ENCODE results near the gene PACSIN1.

PACSIN1 gene

GRCh38 chr6:34519971-34520644 lies 54.2 kb downstream of the PACSIN1 start:
- DNase-seq (ENCODE audit: low read depth, low spot score), result no peak
- TF ChIP-seq SUZ12 (IDR thresholded peaks at IDR 0.05; ENCODE audit: extremely low read depth, insufficient read depth, insufficient read length) (no peak), ZNF274 (IDR thresholded peaks at IDR 0.05; ENCODE audit: low read depth, low read length) (no peak), YY1 (IDR thresholded peaks at IDR 0.05; ENCODE audit: insufficient read depth, insufficient read length) (no peak)
- peaks cover 4% of the 10 kb centered on the region for H3K27me3 ChIP-seq (ENCODE audit: insufficient read depth, insufficient read length)
- H3K9ac ChIP-seq (ENCODE audit: insufficient read length, low read depth), result no peak overlapping the region
- H3K36me3 ChIP-seq (ENCODE audit: insufficient read depth, insufficient read length, low read length), result no peaks in the 10 kb centered on the region
- no peaks in the 10 kb centered on the region for H3K9me3 ChIP-seq (ENCODE audit: insufficient read depth, low read length)
- H3K4me1 ChIP-seq (ENCODE audit: insufficient read depth, insufficient read length), result peaks cover 22% of the 10 kb centered on the region
- no peak overlapping the region for H3K4me3 ChIP-seq (ENCODE audit: insufficient read length, low read depth)

DNA sequence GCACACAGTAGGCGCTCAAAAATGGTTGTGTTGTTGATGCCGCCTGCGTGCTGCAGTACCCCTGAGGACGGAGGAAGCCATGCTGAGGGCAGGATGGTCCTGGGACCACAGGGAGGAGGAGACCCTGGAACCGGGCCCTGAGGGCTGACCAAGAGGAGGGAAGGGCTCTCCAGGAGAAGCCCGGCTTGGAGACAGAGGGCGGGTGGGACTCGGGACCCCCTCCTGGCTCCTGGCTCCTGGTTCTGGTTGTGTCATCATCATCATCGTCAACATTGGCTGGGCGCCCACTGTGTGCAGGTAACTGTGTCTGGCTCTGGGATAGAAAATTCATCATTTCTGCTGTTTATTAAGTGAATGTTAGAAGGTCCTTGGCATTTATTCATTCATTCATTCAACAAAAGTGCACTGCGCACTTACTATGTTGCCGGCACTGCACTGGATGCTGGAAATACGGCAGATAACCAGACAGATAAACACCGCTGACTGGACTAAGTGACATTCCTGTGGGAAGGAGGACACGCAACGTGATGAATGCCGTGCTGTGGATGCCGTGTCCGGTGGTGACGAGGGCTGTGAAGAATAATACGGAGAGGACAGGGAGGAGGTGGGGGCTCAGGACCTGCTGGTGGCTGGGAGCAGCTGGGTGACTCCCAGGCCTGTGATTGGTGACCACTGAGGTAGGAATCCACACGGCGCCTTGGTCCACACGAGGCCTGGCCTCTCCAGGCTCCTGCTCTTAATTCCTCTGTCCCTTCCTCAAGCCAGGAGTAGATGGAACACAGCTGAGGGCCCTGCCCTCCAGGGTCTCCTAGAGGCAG lies 55.0 kb downstream of the PACSIN1 start:
- TF ChIP-seq SUZ12 (IDR thresholded peaks at IDR 0.05; ENCODE audit: extremely low read depth, insufficient read depth, insufficient read length) (no peak), YY1 (IDR thresholded peaks at IDR 0.05; ENCODE audit: insufficient read depth, insufficient read length) (no peak), ZNF274 (IDR thresholded peaks at IDR 0.05; ENCODE audit: low read depth, low read length) (no peak)
- H3K9me3 ChIP-seq (ENCODE audit: insufficient read depth, low read length), result no peaks in the 10 kb centered on the region
- DNase-seq (ENCODE audit: low read depth, low spot score), result no peak
- peaks cover 20% of the 10 kb centered on the region for H3K4me1 ChIP-seq (ENCODE audit: insufficient read depth, insufficient read length)
- no peak overlapping the region for H3K9ac ChIP-seq (ENCODE audit: insufficient read length, low read depth)
- H3K4me3 ChIP-seq (ENCODE audit: insufficient read length, low read depth), result no peak overlapping the region
- H3K36me3 ChIP-seq (ENCODE audit: insufficient read depth, insufficient read length, low read length), result no peaks in the 10 kb centered on the region
- H3K27me3 ChIP-seq (ENCODE audit: insufficient read depth, insufficient read length), result peaks cover 2% of the 10 kb centered on the region

GRCh38 chr6:34521463-34522285 lies 55.8 kb downstream of the PACSIN1 start:
- H3K27me3 ChIP-seq (ENCODE audit: insufficient read depth, insufficient read length), result no peaks in the 10 kb centered on the region
- no peaks in the 10 kb centered on the region for H3K36me3 ChIP-seq (ENCODE audit: insufficient read depth, insufficient read length, low read length)
- H3K9me3 ChIP-seq (ENCODE audit: insufficient read depth, low read length), result no peaks in the 10 kb centered on the region
- no peak for DNase-seq (ENCODE audit: low read depth, low spot score)
- peaks cover 25% of the 10 kb centered on the region for H3K4me1 ChIP-seq (ENCODE audit: insufficient read depth, insufficient read length)
- H3K9ac ChIP-seq (ENCODE audit: insufficient read length, low read depth), result no peak overlapping the region
- no peak overlapping the region for H3K4me3 ChIP-seq (ENCODE audit: insufficient read length, low read depth)
- no peak for TF ChIP-seq ZNF274 (IDR thresholded peaks at IDR 0.05; ENCODE audit: low read depth, low read length)
- TF ChIP-seq YY1 (IDR thresholded peaks at IDR 0.05; ENCODE audit: insufficient read depth, insufficient read length), result no peak

- no peaks in the 10 kb centered on the region for H3K36me3 ChIP-seq (ENCODE audit: insufficient read depth, insufficient read length, low read length)
- peaks cover 23% of the 10 kb centered on the region for H3K4me1 ChIP-seq (ENCODE audit: insufficient read depth, insufficient read length)
- H3K9me3 ChIP-seq (ENCODE audit: insufficient read depth, low read length), result no peaks in the 10 kb centered on the region
- H3K27me3 ChIP-seq (ENCODE audit: insufficient read depth, insufficient read length), result no peaks in the 10 kb centered on the region
- no peak overlapping the region for H3K9ac ChIP-seq (ENCODE audit: insufficient read length, low read depth)
- TF ChIP-seq SUZ12 (IDR thresholded peaks at IDR 0.05; ENCODE audit: extremely low read depth, insufficient read depth, insufficient read length) (no peak), YY1 (IDR thresholded peaks at IDR 0.05; ENCODE audit: insufficient read depth, insufficient read length) (no peak), ZNF274 (IDR thresholded peaks at IDR 0.05; ENCODE audit: low read depth, low read length) (no peak)
- no peak for DNase-seq (ENCODE audit: low read depth, low spot score)
- no peak overlapping the region for H3K4me3 ChIP-seq (ENCODE audit: insufficient read length, low read depth)
These were observed 56.9 kb downstream of the PACSIN1 start for GRCh38 chr6:34522761-34523160.

DNA sequence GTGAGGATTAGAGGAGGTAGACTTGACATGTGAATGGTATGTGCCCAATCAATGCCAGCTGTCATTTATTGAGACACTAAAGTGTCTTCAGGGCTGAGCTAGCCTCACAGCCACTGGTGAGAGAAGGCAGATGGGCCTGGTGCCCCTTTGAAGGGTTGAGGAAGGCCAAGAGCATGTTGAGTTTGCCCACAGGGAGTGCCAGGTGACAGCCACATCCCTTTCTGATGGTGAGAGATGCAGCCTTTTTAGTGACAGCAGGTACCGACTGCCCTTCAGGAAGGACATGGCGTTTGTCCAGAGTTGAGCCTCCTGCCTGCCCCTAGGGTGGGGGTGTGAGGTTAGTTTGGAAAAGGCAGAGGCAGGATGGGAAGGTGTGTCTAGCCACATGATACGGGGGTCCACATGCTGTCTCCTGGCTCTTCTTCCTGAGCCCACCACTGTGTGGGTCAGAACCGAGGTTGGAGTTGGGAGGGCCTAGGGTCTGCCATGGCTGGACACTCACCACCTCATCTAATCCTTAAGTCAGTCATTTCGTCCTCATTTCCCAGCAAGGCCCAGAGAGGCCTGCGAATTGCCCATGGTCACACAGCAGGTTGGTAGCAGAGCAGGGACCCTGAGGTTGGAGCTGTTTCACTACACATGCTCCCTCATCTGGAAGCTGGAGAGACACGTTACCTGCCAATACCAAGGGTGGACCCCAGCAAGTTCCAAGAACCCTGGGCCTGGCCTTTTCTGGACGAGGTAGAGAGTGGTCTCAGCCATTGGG lies 57.7 kb downstream of the PACSIN1 start:
- Histone ChIP-seq H3K27me3 (ENCODE audit: insufficient read depth, insufficient read length) (no peaks in the 10 kb centered on the region), H3K36me3 (ENCODE audit: insufficient read depth, insufficient read length, low read length) (no peaks in the 10 kb centered on the region), H3K9ac (ENCODE audit: insufficient read length, low read depth) (no peak overlapping the region), H3K4me3 (ENCODE audit: insufficient read length, low read depth) (no peak overlapping the region), H3K4me1 (ENCODE audit: insufficient read depth, insufficient read length) (peaks cover 25% of the 10 kb centered on the region), H3K9me3 (ENCODE audit: insufficient read depth, low read length) (no peaks in the 10 kb centered on the region)
- no peak for DNase-seq (ENCODE audit: low read depth, low spot score)
- TF ChIP-seq SUZ12 (IDR thresholded peaks at IDR 0.05; ENCODE audit: extremely low read depth, insufficient read depth, insufficient read length) (no peak), ZNF274 (IDR thresholded peaks at IDR 0.05; ENCODE audit: low read depth, low read length) (no peak), YY1 (IDR thresholded peaks at IDR 0.05; ENCODE audit: insufficient read depth, insufficient read length) (no peak)

GRCh38 chr6:34524499-34524898 lies 58.6 kb downstream of the PACSIN1 start:
- no peaks in the 10 kb centered on the region for H3K9me3 ChIP-seq (ENCODE audit: insufficient read depth, low read length)
- no peaks in the 10 kb centered on the region for H3K27me3 ChIP-seq (ENCODE audit: insufficient read depth, insufficient read length)
- no peak overlapping the region for H3K9ac ChIP-seq (ENCODE audit: insufficient read length, low read depth)
- peaks cover 21% of the 10 kb centered on the region for H3K4me1 ChIP-seq (ENCODE audit: insufficient read depth, insufficient read length)
- H3K4me3 ChIP-seq (ENCODE audit: insufficient read length, low read depth), result no peak overlapping the region
- TF ChIP-seq SUZ12 (IDR thresholded peaks at IDR 0.05; ENCODE audit: extremely low read depth, insufficient read depth, insufficient read length), result no peak
- no peak for TF ChIP-seq YY1 (IDR thresholded peaks at IDR 0.05; ENCODE audit: insufficient read depth, insufficient read length)
- TF ChIP-seq ZNF274 (IDR thresholded peaks at IDR 0.05; ENCODE audit: low read depth, low read length), result no peak
- no peak for DNase-seq (ENCODE audit: low read depth, low spot score)
- no peaks in the 10 kb centered on the region for H3K36me3 ChIP-seq (ENCODE audit: insufficient read depth, insufficient read length, low read length)
